GM19467 (cell line): ENCODE results near the gene NDUFV2.
"Not testable (repeated sequence)": the region's sequence is repeated elsewhere in the genome, so short reads cannot be mapped to it uniquely, and the experiment has no call there.

Experiments used
- ATAC-seq: cut with Tn5 transposase; IDR thresholded peaks from one replicate; pipeline ENCODE4 v1.9.1; 2021; ENCODE audit warnings: mild to moderate bottlenecking, moderate library complexity; ENCODE audit not compliant: unreplicated experiment

The NDUFV2 gene

DNA sequence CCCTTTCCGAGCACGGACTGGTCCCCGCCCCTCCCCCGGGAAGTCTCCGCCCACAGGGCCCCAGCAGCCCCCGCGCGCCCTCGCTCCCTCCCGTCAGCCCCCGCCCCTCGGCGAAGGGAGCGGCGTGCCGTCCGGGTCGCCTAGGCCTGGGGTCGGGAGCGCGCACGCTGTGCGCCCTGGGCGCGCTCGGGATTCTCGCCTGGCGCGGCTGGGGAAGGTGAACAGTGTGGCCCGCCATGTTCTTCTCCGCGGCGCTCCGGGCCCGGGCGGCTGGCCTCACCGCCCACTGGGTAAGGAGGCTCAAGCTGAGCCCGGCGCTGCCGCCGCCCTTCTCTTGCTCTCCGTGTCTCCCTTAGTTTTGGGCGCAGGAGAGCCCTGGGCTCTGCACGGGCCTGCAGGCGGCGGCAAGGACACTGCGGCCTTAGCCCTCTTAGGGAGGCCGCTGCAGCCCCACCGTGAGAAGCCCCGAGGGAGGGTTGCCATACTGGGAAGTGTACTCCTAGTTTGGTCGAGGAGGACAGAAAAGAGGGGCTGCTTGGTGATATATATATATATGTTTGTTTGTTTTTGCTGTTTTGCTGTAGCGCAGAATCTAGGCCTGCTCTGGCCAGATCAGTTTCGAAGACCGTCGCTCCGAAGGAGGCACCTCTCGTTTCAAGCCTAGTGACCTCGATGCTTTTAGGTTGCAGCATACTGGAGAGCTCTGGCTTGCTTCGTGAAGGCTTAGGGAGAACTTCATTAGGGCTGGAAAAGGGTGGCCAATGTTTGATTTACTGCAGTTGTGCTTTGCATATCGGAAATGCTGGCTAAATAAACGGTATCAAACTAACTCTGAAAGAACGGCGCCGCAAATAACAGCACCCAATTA, at the start of gene NDUFV2:
Gene NDUFV2 (plus strand): TSS at position 192 of the 868 bp plus-strand sequence. CDS start 45 bp downstream, at position 237.
- peak; percentile 89 for ATAC-seq

DNA sequence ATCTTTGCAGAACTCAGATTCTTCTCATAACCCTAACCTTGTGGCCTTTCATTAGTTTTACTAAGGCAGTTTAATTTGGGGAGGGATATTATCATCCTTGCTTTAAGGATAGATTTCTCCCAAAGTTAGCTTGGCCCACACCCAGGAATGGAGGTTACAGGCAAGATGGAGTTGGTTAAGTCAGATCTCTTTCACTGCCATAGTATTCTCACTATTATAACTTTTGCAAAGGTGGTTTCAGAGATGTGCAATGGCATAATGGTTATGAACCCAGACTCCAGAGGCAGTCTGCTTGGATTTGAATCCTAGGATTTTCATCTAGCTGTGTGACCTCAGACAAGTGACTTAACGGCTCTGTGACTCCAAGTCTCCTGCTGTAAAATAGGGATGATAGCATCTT, 48.7 kb upstream of the NDUFV2 start:
- ATAC-seq: no peak

DNA sequence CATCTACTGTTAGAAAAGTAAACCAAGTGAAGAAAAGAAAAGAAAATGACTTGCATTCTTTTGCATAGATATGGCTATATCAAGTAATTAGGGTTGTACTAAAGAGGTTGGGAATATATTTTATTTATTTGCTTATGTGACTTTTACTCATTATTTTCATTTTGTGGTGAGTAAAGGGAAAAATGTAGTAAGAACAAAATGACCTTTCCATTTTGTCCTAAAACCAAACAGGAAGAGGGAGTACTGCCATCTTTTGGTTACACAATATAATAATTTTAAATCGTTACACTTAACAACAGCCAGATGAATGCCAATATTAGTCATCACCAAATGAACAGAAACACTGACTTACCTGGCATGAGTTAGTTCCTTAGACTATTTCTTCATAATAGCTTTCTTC, 47.3 kb upstream of the NDUFV2 start:
- no peak for ATAC-seq

DNA sequence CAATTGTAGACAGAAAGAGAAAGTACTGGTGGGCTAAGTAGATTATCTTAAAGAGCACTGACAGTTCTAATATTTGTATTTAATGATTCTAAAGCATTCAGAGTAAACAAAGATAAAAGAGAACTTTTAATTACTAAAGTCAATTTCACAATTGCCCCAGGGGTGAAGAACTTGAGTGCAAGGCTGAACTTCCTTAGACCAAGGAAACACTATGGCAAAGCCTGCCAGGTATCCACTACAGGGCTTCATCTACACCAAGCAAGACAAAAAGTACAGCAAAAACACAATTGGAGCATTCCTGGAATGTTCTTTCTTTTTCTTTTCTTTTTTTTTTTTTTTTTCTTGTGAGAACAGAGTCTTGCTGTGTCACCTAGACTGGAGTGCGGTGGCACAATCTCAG, 46.9 kb upstream of the NDUFV2 start:
- ATAC-seq: no peak

DNA sequence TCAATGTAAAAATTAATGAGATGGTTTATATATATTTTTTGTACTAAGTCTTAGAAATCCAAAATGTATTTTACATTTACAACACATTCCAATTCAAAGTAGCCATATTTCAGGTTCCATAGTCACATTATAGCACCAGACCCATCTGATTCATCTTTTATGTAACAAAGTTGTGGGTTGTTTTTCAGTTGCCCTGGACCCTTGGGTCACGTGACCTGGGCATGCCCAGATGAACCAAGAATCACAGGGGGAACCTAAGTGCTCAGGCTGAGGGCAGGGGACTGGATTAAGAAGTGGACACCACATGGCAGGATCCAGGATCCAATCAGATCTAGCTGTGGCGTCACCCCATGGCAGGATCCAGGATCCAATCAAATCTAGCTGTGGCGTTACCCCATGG, 44.9 kb upstream of the NDUFV2 start:
- no peak for ATAC-seq

DNA sequence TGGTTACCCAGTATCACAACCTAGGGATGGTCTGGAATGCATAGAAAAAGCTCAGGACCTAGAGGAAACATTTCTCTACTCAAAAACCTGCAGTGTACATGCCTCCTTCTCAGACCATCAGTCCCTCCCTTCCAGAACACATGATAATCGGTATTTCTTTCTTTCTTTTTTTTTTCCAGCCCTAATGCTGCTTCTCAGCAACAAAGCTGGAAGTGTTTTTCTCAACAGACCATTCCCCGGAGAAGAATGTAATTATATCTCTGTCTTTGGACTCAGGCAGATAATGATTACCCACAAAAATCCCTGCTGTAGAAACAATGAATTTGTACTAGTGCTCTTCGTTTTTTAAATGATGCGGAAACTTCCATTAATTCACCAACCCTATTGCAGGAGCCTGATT, 44.1 kb upstream of the NDUFV2 start:
- ATAC-seq: no peak

DNA sequence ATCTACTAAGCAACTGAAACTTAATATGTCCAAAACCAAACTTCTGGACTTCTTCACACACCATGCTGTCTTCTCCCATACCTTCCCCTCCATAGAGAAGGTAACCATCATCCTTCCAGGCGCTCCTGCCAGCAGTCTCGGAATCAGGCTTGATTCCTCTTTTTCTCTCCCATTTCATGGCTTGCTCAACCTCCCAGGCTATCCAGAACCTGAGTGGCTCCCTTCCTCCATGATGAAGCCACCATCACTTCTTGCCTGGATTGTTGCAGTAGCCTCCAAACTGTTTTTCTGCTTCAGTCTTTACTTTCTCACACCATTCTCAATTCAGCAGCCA, 40.1 kb upstream of the NDUFV2 start:
- peak; percentile 4 for ATAC-seq

DNA sequence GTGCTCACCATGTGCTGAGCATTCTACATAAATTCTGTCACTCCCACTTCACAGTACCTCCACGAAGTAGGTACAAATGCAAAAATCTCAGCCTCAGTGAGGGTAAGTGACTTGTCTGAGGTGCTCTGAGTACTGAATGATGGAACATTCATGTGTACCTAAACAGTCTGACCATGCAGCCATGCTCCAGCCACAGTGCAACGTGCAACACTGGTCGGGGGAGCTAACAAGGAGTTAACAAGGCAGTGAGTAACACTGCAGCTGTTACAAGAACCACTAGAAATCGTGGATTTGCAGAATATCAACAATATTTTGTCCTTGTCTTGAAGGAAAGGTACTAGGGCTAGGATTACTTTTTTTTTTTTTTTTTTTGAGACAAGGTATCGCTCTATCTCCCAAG, 36.6 kb upstream of the NDUFV2 start:
- ATAC-seq: no peak

DNA sequence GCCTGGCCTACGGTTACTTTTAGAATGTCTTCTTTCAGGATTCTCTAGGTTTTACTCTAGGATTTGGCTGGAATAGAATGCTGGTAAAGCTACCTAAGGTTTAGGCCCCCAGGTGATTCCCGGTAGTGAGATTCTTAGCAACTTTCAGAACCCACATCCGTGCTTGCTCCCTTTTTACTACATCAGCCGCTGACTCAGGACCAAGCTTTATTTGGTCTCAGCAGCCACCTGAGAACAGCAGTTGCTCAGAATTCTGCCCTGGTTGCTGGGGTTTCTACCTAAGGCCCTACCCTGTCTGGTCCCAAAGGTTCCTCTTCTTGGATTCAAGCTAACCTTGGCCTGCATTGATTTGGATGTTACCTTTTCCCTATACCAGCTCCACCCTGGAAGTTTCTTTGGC, 36.1 kb upstream of the NDUFV2 start:
- peak; percentile 18 for ATAC-seq

DNA sequence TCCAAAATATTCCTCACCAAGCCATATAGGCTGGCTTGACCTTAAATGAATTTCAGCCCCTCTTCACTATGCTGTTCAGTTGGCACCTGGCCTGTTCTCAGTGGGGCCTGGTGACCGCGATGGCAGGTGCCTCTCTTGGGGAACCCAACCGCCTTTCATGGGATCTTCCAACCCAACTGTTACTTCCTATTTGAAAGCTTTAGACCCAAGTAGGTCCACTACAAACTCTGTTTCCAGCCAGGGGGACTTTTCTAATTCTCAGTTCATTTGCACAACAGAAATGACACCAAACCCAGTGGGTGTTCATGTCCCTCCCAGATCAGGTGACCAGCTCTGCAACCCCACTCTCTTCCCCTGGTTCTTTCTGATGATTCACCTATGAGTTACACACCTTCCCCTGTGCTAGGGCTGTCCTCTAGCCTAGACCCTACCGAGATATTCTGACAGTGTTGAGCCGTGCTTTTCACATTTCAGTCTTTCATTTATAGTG, 35.6 kb upstream of the NDUFV2 start:
- ATAC-seq: peak; percentile 59

DNA sequence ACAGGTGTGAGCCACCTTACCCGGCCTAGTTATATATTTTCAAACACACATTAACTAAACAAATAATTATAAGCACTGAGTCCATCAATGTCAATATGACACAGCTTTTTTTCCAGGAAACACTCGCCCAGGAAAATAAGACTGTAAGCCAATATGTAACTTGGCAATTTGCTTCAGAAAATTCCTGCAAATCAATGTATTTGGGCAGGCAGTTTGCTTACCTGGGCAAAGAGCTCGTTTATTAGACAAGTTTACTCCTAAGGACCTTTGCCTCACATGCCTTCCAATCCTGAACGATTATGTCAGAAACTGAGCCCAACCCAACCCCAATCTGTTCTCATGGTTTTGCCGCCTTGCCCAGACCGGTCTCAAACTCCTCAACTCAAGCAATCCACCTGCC, 34.7 kb upstream of the NDUFV2 start:
- no peak for ATAC-seq

DNA sequence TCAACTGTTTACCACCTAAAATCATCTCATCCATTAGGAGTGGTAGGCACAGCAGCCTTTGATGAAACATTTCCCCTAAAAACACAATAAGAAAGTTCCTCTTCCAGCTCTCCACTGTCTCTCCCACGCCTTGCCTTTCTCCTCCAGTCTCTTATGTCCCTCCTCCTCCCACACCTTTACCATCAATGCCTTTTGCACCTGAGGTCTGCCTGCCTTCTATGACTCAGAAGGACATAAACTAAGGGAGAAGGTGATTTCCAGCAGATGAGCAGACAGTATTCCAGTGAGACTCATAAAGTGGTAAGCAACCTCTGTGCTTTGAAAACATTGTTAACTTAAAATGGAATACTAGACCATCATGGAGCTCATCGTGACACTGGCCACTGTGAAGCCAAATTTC, 34.2 kb upstream of the NDUFV2 start:
- no peak for ATAC-seq

DNA sequence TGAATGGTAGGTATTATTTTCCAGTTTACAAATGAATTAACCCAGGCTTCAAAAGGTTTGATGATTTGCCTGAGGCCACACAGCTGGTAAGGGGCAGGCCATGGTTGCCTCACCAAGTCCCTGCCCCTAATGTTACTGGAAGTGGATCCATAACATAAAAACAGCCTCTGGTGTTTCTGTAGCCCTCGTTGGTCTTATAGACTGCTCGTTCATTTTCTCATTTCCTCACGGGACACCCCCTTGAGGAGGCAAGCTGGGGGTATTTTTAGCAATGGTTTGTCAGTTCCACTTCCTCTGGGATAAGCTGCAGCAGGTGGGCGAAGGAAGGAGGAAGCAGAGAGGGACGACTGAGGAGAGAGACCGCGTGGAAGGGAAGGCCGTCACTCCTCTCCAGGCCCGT, 32.9 kb upstream of the NDUFV2 start:
- ATAC-seq: no peak

DNA sequence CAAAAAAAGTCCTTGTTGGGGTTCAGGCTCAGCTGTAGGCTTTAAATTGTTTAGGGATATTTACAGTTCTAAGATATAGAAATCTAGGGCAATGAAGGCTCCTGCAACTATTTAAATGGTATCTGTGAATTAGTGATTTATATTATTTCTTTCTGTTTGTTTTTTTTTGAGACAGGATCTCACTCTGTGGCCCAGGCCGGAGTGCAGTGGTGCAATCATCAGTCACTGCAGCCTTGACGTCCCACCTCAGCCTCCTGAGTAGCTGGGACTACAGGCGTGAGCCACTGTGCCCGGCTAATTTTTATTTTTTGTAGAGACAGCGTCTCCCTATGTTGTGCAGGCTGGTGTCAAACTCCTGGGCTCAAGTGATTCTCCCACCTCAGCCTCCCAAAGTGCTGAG, 32.3 kb upstream of the NDUFV2 start:
- ATAC-seq: no peak

DNA sequence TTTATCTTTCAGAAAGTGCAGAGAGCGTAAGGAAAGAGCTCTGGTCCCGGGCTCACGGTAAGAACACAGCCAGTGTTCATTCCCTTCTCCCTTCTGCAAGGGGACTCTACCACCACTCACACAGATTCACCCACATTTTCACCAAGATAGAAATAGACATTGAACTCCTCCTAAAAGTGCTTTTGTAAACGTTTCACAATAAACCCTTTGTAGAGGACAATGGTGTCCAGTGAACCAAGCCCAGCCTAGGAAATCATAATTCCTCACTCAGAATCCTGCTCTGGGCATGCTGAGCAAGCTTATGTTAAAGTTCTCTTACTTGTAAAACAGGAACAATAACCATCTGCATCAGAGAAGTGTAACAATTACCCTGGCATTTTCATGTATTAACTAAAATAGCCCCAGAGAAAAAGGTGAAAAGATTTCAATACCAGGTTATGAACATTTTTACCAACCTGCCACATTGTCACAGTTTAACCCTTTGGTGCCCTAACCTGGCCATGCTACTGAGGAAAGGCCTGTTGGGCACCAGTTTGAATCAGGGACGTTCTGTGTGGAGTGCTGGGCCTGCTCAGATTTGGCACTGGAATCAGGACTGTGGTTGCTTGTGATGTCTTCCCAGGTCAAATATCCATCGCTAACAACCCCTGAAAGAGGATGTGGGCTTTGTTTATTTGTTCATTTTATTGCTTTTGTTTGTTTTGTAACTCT, 22.5 kb upstream of the NDUFV2 start:
- no peak for ATAC-seq

DNA sequence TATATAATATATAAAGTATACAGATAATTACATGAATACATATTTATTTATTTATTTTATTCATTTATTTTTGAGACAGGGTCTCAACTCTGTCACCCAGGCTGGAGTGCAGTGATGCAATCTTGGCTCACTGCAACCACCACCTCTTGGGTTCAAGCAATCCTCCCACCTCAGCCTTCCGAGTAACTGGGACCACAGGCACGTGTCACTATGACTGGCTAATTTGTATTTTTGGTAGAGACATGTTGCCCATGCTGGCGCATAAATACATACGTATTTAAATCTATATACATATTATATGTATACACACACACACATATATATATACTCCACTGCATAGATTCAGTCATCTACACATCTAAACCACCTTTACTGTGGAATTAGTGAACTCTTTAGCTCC, 20.6 kb upstream of the NDUFV2 start:
- no peak for ATAC-seq

DNA sequence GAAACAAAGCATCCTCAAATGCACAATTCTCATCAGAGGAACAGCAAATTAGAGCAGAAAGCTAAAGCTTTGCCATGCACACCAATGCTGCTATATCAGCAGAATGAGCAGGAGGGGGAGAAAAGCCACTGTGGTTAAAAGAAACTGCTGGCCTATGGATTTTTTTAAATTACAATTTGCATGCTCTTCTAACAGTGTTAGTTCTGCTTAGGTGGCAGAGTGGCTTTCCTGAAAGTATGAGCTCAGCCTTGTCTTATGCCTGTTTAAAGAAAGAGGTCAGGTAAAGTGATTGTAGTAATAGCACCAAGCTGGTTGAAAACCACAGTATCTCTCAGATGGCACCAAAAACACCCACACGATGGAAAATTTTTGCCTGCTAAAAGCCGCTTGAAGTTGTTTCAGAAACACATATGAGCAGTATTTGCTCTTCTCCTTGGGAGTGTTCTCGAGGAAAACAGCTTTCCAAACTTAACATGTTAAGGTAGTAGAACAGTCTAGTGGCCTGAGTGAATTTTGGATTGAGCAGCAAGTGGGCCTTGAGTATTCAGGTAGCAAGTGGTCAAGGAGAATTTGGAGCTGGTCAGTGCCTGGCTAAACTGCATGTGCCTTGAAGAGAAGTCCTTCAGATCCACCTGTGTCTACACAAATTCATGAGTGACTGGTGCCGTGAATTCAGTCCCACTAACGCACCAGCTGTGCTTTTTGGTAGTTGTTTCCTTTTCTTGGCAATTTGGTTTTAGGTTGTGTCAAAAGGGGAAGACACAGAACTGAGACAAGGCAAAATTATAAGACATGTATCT, 19.6 kb upstream of the NDUFV2 start:
- ATAC-seq: peak; percentile 73

DNA sequence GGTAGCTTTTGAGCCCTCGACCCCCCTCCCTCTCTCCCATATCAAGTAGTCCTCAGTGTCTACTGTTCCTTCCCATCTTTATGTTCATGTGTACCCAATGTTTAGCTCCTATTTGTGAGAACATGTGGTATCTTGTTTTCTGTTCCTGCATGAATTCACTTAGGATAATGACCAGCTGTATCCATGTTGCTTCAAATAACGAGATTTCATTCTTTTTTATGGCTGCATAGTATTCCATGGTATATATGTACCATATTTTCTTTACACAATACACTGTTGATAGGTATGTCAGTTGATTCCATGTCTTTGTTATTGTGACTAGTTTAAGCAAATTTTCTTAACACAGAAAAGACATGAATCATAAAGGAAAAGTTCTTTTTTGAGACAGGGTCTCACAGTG, 16.5 kb upstream of the NDUFV2 start:
- no peak for ATAC-seq

DNA sequence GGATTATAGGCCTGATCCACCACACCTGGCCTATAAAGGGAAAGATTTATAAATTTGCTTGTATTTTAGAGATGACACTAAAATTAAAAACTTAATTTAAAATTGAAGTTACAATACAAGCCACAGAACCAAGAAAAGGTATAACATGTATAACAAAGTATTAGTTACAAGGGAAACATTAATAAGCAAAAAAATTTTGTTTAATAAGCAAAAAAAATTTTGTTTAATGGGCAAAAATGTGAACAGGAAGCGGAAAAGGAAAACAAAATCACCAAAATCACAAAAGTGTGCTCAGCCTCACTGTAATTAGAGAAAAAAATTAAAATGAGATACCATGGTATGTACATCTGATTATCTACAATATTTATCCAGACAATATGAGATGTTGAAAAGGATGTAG, 15.9 kb upstream of the NDUFV2 start:
- ATAC-seq: no peak

DNA sequence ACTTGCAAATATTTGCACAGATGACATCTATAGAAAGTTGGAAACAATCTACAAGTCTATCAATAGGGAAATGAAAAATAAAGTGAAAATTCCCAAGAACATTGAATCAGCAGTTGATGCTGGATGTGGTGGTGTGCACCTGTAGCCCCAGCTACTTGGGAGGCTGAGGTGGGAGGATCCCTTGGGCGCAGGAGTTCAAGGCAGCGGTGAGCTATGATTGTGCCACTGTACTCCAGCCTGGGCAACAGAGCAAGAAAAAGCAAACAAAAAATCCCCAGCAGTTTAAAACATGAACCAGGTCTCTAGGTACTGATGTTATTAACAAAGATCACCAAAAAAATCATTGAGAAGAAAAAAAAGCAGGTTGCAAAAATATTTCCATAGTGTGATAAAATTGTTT, 15.4 kb upstream of the NDUFV2 start:
- ATAC-seq: no peak

DNA sequence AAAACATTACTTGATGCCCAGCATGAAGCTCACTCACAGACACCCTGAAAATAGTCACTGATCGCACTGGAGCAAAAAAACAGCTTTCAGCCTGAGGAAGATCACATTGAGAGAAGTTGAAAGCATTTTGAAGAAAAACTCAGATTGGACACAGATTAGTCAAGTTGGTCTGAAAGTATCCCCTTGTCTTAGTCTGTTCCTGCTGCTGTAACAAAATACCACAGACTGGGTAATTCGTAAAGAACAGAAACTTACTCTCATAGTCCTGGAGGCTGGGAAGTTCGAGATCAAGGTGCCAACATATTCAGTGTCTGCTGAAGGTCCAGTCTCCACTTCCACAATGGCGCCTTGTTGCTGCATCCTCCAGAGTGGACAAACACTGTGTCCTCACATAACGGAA, 14.2 kb upstream of the NDUFV2 start:
- no peak for ATAC-seq

DNA sequence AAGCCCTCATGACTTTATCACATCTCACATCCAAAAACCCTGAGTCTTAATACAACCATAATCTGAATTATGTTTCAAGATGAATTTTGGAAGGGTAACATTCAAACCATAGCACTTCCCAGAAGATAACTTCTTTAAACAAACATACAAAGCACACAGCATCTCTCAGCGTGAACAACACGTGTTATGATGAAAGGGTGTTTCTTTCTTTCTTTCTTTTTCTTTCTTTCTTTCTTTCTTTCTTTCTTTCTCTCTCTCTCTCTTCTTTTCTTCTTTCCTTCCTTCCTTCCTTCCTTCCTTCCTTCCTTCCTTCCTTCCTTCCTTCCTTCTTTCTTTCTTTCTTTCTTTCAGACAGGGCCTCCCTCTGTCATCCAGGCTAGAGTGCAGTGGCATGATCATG, 13.8 kb upstream of the NDUFV2 start:
- ATAC-seq: not testable (repeated sequence)
